Fibroblast of peridontal ligament (primary cell): Measurements from ENCODE around the gene TSNAXIP1.
A peak's percentile ranks its signal among the peaks of the same experiment; 100 is the strongest.

ENCODE experiments used
- DNase-seq: peaks from one replicate; pipeline ENCODE4 v3.0.0-alpha.2; 2010; ENCODE audit errors: extremely low read depth

The TSNAXIP1 gene

GRCh38 chr16:67806428-67807147 is at the start of gene TSNAXIP1, which contains the start of gene RANBP10:
TSS of gene TSNAXIP1 (plus strand) at chr16:67806889. CDS start at chr16:67807150, 261 bp downstream.
TSS of gene RANBP10 (minus strand) at chr16:67806560. CDS start at chr16:67806536, 24 bp downstream.
- DNase-seq, result peak; percentile 99

GRCh38 chr16:67758006-67758405 is 48.7 kb upstream of the TSNAXIP1 start:
- DNase-seq, result no peak

- no peak for DNase-seq
Measured at GRCh38 chr16:67758966-67759365, 47.7 kb upstream of the TSNAXIP1 start.

GRCh38 chr16:67760206-67760955 is 46.3 kb upstream of the TSNAXIP1 start:
- DNase-seq, result no peak

GRCh38 chr16:67760956-67761230 is 45.8 kb upstream of the TSNAXIP1 start:
- no peak for DNase-seq

GRCh38 chr16:67761924-67762323 is 44.8 kb upstream of the TSNAXIP1 start:
- no peak for DNase-seq

- DNase-seq, result no peak
Measured at GRCh38 chr16:67762385-67762784, 44.3 kb upstream of the TSNAXIP1 start.

- DNase-seq, result no peak
Measured at GRCh38 chr16:67763066-67763465, 43.6 kb upstream of the TSNAXIP1 start.

GRCh38 chr16:67764158-67764667 is 42.5 kb upstream of the TSNAXIP1 start:
- no peak for DNase-seq

- DNase-seq, result peak; percentile 32
Measured at GRCh38 chr16:67766291-67766690, 40.4 kb upstream of the TSNAXIP1 start.

GRCh38 chr16:67767953-67768352 is 38.7 kb upstream of the TSNAXIP1 start:
- peak; percentile 70 for DNase-seq

- DNase-seq, result no peak
Measured at GRCh38 chr16:67770346-67770991, 36.2 kb upstream of the TSNAXIP1 start.

- DNase-seq, result no peak
Measured at GRCh38 chr16:67773099-67773498, 33.6 kb upstream of the TSNAXIP1 start.

GRCh38 chr16:67773569-67774456 is 32.9 kb upstream of the TSNAXIP1 start:
- peak; percentile 10 for DNase-seq

GRCh38 chr16:67774457-67774853 is 32.2 kb upstream of the TSNAXIP1 start:
- no peak for DNase-seq

GRCh38 chr16:67775273-67775672 is 31.4 kb upstream of the TSNAXIP1 start:
- no peak for DNase-seq

GRCh38 chr16:67779256-67780014 is 27.3 kb upstream of the TSNAXIP1 start:
- DNase-seq, result no peak

GRCh38 chr16:67780847-67781564 is 25.7 kb upstream of the TSNAXIP1 start:
- DNase-seq, result no peak

GRCh38 chr16:67781565-67781921 is 25.1 kb upstream of the TSNAXIP1 start:
- no peak for DNase-seq
